ENCODE data around the gene SLC35A4. TPM values are rescaled to one million over a fixed set of nuclear protein-coding genes. Genes with fewer than 3 reads are reported as not detected.
"Not testable (repeated sequence)": the region's sequence is repeated elsewhere in the genome, so short reads cannot be mapped to it uniquely, and the experiment has no call there.

SLC35A4 gene
- total and polyA plus RNA-seq, 2 donors (not counting 1 experiment from before 2014, with no cell fraction given): 48.6 to 57.8 TPM

GRCh38 chr5:140600096-140600495 lies 35.5 kb downstream of the SLC35A4 start:
- H3K27ac Mint-ChIP-seq: no peak overlapping the region
- Histone ChIP-seq H3K9me3 (ENCODE audit: control extremely low read depth in 1 of 3, control insufficient read depth in 2 of 3, insufficient read depth in 1 of 3, low read length in 2 of 3) (no peaks in the 10 kb centered on the region), H2AFZ (ENCODE audit: insufficient read depth, low read depth, low read length, poor library complexity, severe bottlenecking) (no peak overlapping the region), H4K20me1 (ENCODE audit: control insufficient read depth, insufficient read depth, low read length, poor library complexity, severe bottlenecking) (no peaks in the 10 kb centered on the region), H3K4me3 (ENCODE audit: control extremely low read depth in 1 of 5, extremely low read depth in 1 of 5, insufficient read depth in 1 of 5, low read depth in 2 of 5, low read length in 4 of 5) (no peak overlapping the region), H3K36me3 (replicated peaks in 1 of 2; ENCODE audit: control extremely low read depth in 1 of 2, control insufficient read depth in 1 of 2, extremely low read depth in 1 of 2, insufficient read depth in 2 of 2, low read length in 1 of 2) (no peaks in the 10 kb centered on the region), H3K4me2 (replicated peaks; ENCODE audit: low read depth, low read length, poor library complexity, severe bottlenecking) (no peak overlapping the region), H3K4me1 (ENCODE audit: control insufficient read depth in 2 of 2, insufficient read depth in 2 of 2, low read length in 2 of 2) (no peaks in the 10 kb centered on the region), H3K27me3 (replicated peaks in 1 of 4; ENCODE audit: control extremely low read depth in 1 of 4, control insufficient read depth in 3 of 4, insufficient read depth in 4 of 4, low read length in 3 of 4) (peaks cover 0 to 2% (median 1%) of the 10 kb centered on the region in 4 experiments), H3K79me2 (ENCODE audit: control insufficient read depth, insufficient read depth, low read length) (no peaks in the 10 kb centered on the region), H3K9ac (ENCODE audit: low read length) (no peak overlapping the region), H3K27ac (ENCODE audit: low read length in 2 of 2) (no peak overlapping the region)
- H3K4me3 Mint-ChIP-seq: no peak overlapping the region
- intact Hi-C loops (cut with micrococcal nuclease): no loop called here
- H3K27me3 Mint-ChIP-seq: peaks cover 9% of the 10 kb centered on the region
- CTCF ChIA-PET: no interaction called here
- POLR2A ChIA-PET: no interaction called here
- TF ChIP-seq, protein P1, sequence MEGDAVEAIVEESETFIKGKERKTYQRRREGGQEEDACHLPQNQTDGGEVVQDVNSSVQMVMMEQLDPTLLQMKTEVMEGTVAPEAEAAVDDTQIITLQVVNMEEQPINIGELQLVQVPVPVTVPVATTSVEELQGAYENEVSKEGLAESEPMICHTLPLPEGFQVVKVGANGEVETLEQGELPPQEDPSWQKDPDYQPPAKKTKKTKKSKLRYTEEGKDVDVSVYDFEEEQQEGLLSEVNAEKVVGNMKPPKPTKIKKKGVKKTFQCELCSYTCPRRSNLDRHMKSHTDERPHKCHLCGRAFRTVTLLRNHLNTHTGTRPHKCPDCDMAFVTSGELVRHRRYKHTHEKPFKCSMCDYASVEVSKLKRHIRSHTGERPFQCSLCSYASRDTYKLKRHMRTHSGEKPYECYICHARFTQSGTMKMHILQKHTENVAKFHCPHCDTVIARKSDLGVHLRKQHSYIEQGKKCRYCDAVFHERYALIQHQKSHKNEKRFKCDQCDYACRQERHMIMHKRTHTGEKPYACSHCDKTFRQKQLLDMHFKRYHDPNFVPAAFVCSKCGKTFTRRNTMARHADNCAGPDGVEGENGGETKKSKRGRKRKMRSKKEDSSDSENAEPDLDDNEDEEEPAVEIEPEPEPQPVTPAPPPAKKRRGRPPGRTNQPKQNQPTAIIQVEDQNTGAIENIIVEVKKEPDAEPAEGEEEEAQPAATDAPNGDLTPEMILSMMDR (IDR thresholded peaks at IDR 0.05): no peak
- TF ChIP-seq EZH2 (IDR thresholded peaks at IDR 0.05; ENCODE audit: borderline replicate concordance, insufficient read depth, low read depth, low read length, poor library complexity, severe bottlenecking): no peak
- H3K9me3 Mint-ChIP-seq (ENCODE audit: insufficient read depth): no peaks in the 10 kb centered on the region
- ATAC-seq (ENCODE audit: low read depth): no peak
- H3K4me1 Mint-ChIP-seq: no peaks in the 10 kb centered on the region
- DNase-seq: no peak

- Histone ChIP-seq H3K9ac (ENCODE audit: low read length) (no peak overlapping the region), H4K20me1 (ENCODE audit: control insufficient read depth, insufficient read depth, low read length, poor library complexity, severe bottlenecking) (no peaks in the 10 kb centered on the region), H3K79me2 (ENCODE audit: control insufficient read depth, insufficient read depth, low read length) (no peaks in the 10 kb centered on the region), H2AFZ (ENCODE audit: insufficient read depth, low read depth, low read length, poor library complexity, severe bottlenecking) (no peak overlapping the region), H3K4me1 (ENCODE audit: control insufficient read depth in 2 of 2, insufficient read depth in 2 of 2, low read length in 2 of 2) (no peaks in the 10 kb centered on the region), H3K27me3 (replicated peaks in 1 of 4; ENCODE audit: control extremely low read depth in 1 of 4, control insufficient read depth in 3 of 4, insufficient read depth in 4 of 4, low read length in 3 of 4) (peaks cover 0 to 2% (median 0%) of the 10 kb centered on the region in 4 experiments), H3K4me3 (ENCODE audit: control extremely low read depth in 1 of 5, extremely low read depth in 1 of 5, insufficient read depth in 1 of 5, low read depth in 2 of 5, low read length in 4 of 5) (no peak overlapping the region), H3K27ac (ENCODE audit: low read length in 2 of 2) (no peak overlapping the region), H3K36me3 (replicated peaks in 1 of 2; ENCODE audit: control extremely low read depth in 1 of 2, control insufficient read depth in 1 of 2, extremely low read depth in 1 of 2, insufficient read depth in 2 of 2, low read length in 1 of 2) (no peaks in the 10 kb centered on the region), H3K9me3 (ENCODE audit: control extremely low read depth in 1 of 3, control insufficient read depth in 2 of 3, insufficient read depth in 1 of 3, low read length in 2 of 3) (no peaks in the 10 kb centered on the region), H3K4me2 (replicated peaks; ENCODE audit: low read depth, low read length, poor library complexity, severe bottlenecking) (no peak overlapping the region)
- no peaks in the 10 kb centered on the region for H3K4me1 Mint-ChIP-seq
- intact Hi-C loops (cut with micrococcal nuclease): no loop called here
- DNase-seq: no peak
- no peak for ATAC-seq (ENCODE audit: low read depth)
- POLR2A ChIA-PET: no interaction called here
- no peaks in the 10 kb centered on the region for H3K9me3 Mint-ChIP-seq (ENCODE audit: insufficient read depth)
- 63% methylated on average over 1 of the region's 4 CpGs for WGBS (ENCODE audit: insufficient coverage)
- no peak overlapping the region for H3K27ac Mint-ChIP-seq
- no peak overlapping the region for H3K4me3 Mint-ChIP-seq
- TF ChIP-seq, protein P1 (IDR thresholded peaks at IDR 0.05): no peak
- TF ChIP-seq EZH2 (IDR thresholded peaks at IDR 0.05; ENCODE audit: borderline replicate concordance, insufficient read depth, low read depth, low read length, poor library complexity, severe bottlenecking): no peak
- peaks cover 5% of the 10 kb centered on the region for H3K27me3 Mint-ChIP-seq
- CTCF ChIA-PET: no interaction called here
These were observed 37.5 kb downstream of the SLC35A4 start for GRCh38 chr5:140602147-140602546.

DNA sequence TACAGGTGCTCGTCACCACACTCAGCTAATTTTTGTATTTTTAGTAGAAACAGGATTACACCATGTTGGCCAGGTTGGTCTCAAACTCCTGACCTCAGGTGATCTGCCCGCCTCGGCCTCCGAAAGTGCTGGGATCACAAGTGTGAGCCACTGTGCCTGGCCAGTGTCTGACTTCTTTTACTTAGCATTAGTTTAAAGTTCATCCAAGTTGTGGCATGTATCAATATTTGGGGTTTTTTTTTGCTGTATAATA lies 38.7 kb downstream of the SLC35A4 start:
- not testable (repeated sequence) for H3K27me3 Mint-ChIP-seq

More for the DNA sequence above, 38.7 kb downstream of the SLC35A4 start:
- H3K4me3 ChIP-seq (ENCODE audit: control extremely low read depth in 1 of 5, extremely low read depth in 1 of 5, insufficient read depth in 1 of 5, low read depth in 2 of 5, low read length in 4 of 5); intact Hi-C loops (cut with micrococcal nuclease); H2AFZ ChIP-seq (ENCODE audit: insufficient read depth, low read depth, low read length, poor library complexity, severe bottlenecking); ATAC-seq (ENCODE audit: low read depth); H3K79me2 ChIP-seq (ENCODE audit: control insufficient read depth, insufficient read depth, low read length); DNase-seq; H3K9me3 ChIP-seq (ENCODE audit: control extremely low read depth in 1 of 3, control insufficient read depth in 2 of 3, insufficient read depth in 1 of 3, low read length in 2 of 3); H3K4me3 Mint-ChIP-seq; CTCF ChIA-PET; H3K27ac ChIP-seq (ENCODE audit: low read length in 2 of 2); H3K4me1 Mint-ChIP-seq; H3K27me3 ChIP-seq (replicated peaks in 1 of 4; ENCODE audit: control extremely low read depth in 1 of 4, control insufficient read depth in 3 of 4, insufficient read depth in 4 of 4, low read length in 3 of 4); H3K4me2 ChIP-seq (replicated peaks; ENCODE audit: low read depth, low read length, poor library complexity, severe bottlenecking); H3K27ac Mint-ChIP-seq; H3K9ac ChIP-seq (ENCODE audit: low read length); H4K20me1 ChIP-seq (ENCODE audit: control insufficient read depth, insufficient read depth, low read length, poor library complexity, severe bottlenecking); H3K36me3 ChIP-seq (replicated peaks in 1 of 2; ENCODE audit: control extremely low read depth in 1 of 2, control insufficient read depth in 1 of 2, extremely low read depth in 1 of 2, insufficient read depth in 2 of 2, low read length in 1 of 2); H3K4me1 ChIP-seq (ENCODE audit: control insufficient read depth in 2 of 2, insufficient read depth in 2 of 2, low read length in 2 of 2); H3K9me3 Mint-ChIP-seq (ENCODE audit: insufficient read depth); POLR2A ChIA-PET: not testable (repeated sequence)
- 92% methylated on average over 4 of the region's 4 CpGs for WGBS (ENCODE audit: insufficient coverage)

Data from B cell (primary cell).